ENCODE results near the gene PPP1R37.
A peak's percentile ranks its signal among the peaks of the same experiment; 100 is the strongest.

Gene PPP1R37

GRCh38 chr19:45164577-45165335 is 71.8 kb downstream of the PPP1R37 start:
- TF ChIP-seq TAF1 (IDR thresholded peaks at IDR 0.05; ENCODE audit: borderline replicate concordance, insufficient read depth, low read length): no peak
- TF ChIP-seq POLR2AphosphoS5 (IDR thresholded peaks at IDR 0.05; ENCODE audit: low read depth, low read length): no peak
- no peak for TF ChIP-seq FOXP2 (optimal IDR thresholded peaks at IDR 0.05; ENCODE audit: borderline replicate concordance, extremely low read depth, extremely low read length, insufficient read depth)
- TF ChIP-seq SIN3A (IDR thresholded peaks at IDR 0.05; ENCODE audit: borderline replicate concordance, insufficient read depth, low read length): no peak
- TF ChIP-seq REST (IDR thresholded peaks at IDR 0.05; ENCODE audit: insufficient read depth in 1 of 2, low read depth in 2 of 2, low read length in 2 of 2): no peak

- TF ChIP-seq FOXP2 (optimal IDR thresholded peaks at IDR 0.05; ENCODE audit: borderline replicate concordance, extremely low read depth, extremely low read length, insufficient read depth) (peak; percentile 48), TAF1 (IDR thresholded peaks at IDR 0.05; ENCODE audit: borderline replicate concordance, insufficient read depth, low read length) (no peak)
Observed at GRCh38 chr19:45166723-45167252, 73.8 kb downstream of the PPP1R37 start.

GRCh38 chr19:45168767-45169351 is 75.9 kb downstream of the PPP1R37 start:
- TF ChIP-seq FOXP2 (optimal IDR thresholded peaks at IDR 0.05; ENCODE audit: borderline replicate concordance, extremely low read depth, extremely low read length, insufficient read depth) (no peak), SIN3A (IDR thresholded peaks at IDR 0.05; ENCODE audit: borderline replicate concordance, insufficient read depth, low read length) (no peak), TAF1 (IDR thresholded peaks at IDR 0.05; ENCODE audit: borderline replicate concordance, insufficient read depth, low read length) (no peak), POLR2AphosphoS5 (IDR thresholded peaks at IDR 0.05; ENCODE audit: low read depth, low read length) (no peak), REST (IDR thresholded peaks at IDR 0.05; ENCODE audit: insufficient read depth in 1 of 2, low read depth in 2 of 2, low read length in 2 of 2) (no peak)

- TF ChIP-seq TAF1 (IDR thresholded peaks at IDR 0.05; ENCODE audit: borderline replicate concordance, insufficient read depth, low read length): no peak
- TF ChIP-seq REST (IDR thresholded peaks at IDR 0.05; ENCODE audit: insufficient read depth in 1 of 2, low read depth in 2 of 2, low read length in 2 of 2): no peak
- TF ChIP-seq POLR2AphosphoS5 (IDR thresholded peaks at IDR 0.05; ENCODE audit: low read depth, low read length): no peak
- no peak for TF ChIP-seq FOXP2 (optimal IDR thresholded peaks at IDR 0.05; ENCODE audit: borderline replicate concordance, extremely low read depth, extremely low read length, insufficient read depth)
- no peak for TF ChIP-seq SIN3A (IDR thresholded peaks at IDR 0.05; ENCODE audit: borderline replicate concordance, insufficient read depth, low read length)
Observed at GRCh38 chr19:45169602-45170001, 76.6 kb downstream of the PPP1R37 start.

- TF ChIP-seq FOXP2 (optimal IDR thresholded peaks at IDR 0.05; ENCODE audit: borderline replicate concordance, extremely low read depth, extremely low read length, insufficient read depth): peak; percentile 48
- no peak for TF ChIP-seq REST (IDR thresholded peaks at IDR 0.05; ENCODE audit: insufficient read depth in 1 of 2, low read depth in 2 of 2, low read length in 2 of 2)
Observed at GRCh38 chr19:45170146-45171106, 77.4 kb downstream of the PPP1R37 start.
